OCI-LY7 (cell line): Measurements from ENCODE around the gene ZNF594. TPM values are rescaled to one million over a fixed set of nuclear protein-coding genes. Genes with fewer than 3 reads are reported as not detected.

Experiments used
- BruUV-seq: library from RNA; stranded (reverse); fragments of 400-500 nt; replicated peaks from 2 replicates; lab custom pipeline; 2021; lab: Mats Ljungman, UMichigan
- CTCF ChIA-PET: fragments of 300-600 bp; sonication (Branson Sonifier 250); formaldehyde crosslinking; loops from one replicate; lab custom pipeline; 2022; ENCODE audit warnings: antibody characterized with exemption; ENCODE audit not compliant: unreplicated experiment; lab: Charles Lee
- POLR2A ChIA-PET: fragments of 300-600 bp; sonication (Branson Sonifier 250); formaldehyde crosslinking; loops from one replicate; lab custom pipeline; 2022; ENCODE audit warnings: antibody characterized with exemption; lab: Charles Lee
- DNase-seq: peaks from one replicate; pipeline ENCODE4 v3.0.0-alpha.2; 2015; ENCODE audit warnings: low spot score
- H2AFZ ChIP-seq: fragments of 200-600 bp; sonication (generic), shearing (Covaris generic); 2 replicates; pipeline ENCODE4 v1.6.1; 2014; ENCODE audit warnings: mild to moderate bottlenecking, antibody characterized with exemption, low read length, moderate library complexity
- H3K27ac ChIP-seq: fragments of 200-600 bp; sonication (generic); 2 replicates; pipeline ENCODE4 v1.5.1; 2014; ENCODE audit warnings: mixed run types, low read depth, mild to moderate bottlenecking, moderate library complexity, low read length, inconsistent platforms; ENCODE audit not compliant: poor library complexity, severe bottlenecking
- H3K36me3 ChIP-seq: fragments of 200-600 bp; sonication (generic); 2 replicates; pipeline ENCODE4 v1.6.1; 2014; ENCODE audit warnings: mild to moderate bottlenecking, antibody characterized with exemption, low read length, moderate library complexity, mixed read lengths; ENCODE audit not compliant: insufficient read depth
- H3K4me1 ChIP-seq: fragments of 200-600 bp; sonication (generic); 2 replicates; pipeline ENCODE4 v1.5.1; 2014; ENCODE audit warnings: mild to moderate bottlenecking, low read length; ENCODE audit not compliant: insufficient read depth, poor library complexity, severe bottlenecking
- H3K4me2 ChIP-seq: fragments of 200-600 bp; sonication (generic); 2 replicates; pipeline ENCODE4 v1.6.1; 2014; ENCODE audit warnings: mild to moderate bottlenecking, low read length
- H3K4me3 ChIP-seq: fragments of 200-600 bp; sonication (generic); 2 replicates; pipeline ENCODE4 v1.5.1; 2014; ENCODE audit warnings: mild to moderate bottlenecking, low read depth, low read length; ENCODE audit not compliant: poor library complexity, severe bottlenecking
- H3K79me2 ChIP-seq: fragments of 200-600 bp; sonication (generic); 2 replicates; pipeline ENCODE4 v1.6.1; 2016; ENCODE audit warnings: low read depth, mild to moderate bottlenecking, low read length, moderate library complexity, mixed read lengths; ENCODE audit not compliant: insufficient read depth
- H3K9me2 ChIP-seq: fragments of 200-600 bp; sonication (generic); 2 replicates; pipeline ENCODE4 v1.6.1; 2016; ENCODE audit warnings: mild to moderate bottlenecking, low read length, mixed read lengths; ENCODE audit not compliant: insufficient read depth
- H3K9me3 ChIP-seq: fragments of 200-600 bp; sonication (generic); 2 replicates; pipeline ENCODE4 v1.6.1; 2014; ENCODE audit warnings: mild to moderate bottlenecking, mixed run types, low read length, mixed read lengths
- H4K20me1 ChIP-seq: fragments of 200-600 bp; sonication (generic); 2 replicates; pipeline ENCODE4 v1.6.1; 2014; ENCODE audit warnings: mild to moderate bottlenecking, antibody characterized with exemption, low read length, moderate library complexity, mixed read lengths; ENCODE audit not compliant: insufficient read depth
- EZH2phosphoT487 ChIP-seq: fragments of 200-600 bp; sonication (generic); IDR thresholded peaks from 2 replicates; pipeline ENCODE4 v1.6.1; 2018; ENCODE audit warnings: low read depth, borderline replicate concordance, mild to moderate bottlenecking, mixed run types, antibody characterized with exemption, low read length, moderate library complexity, mixed read lengths
- intact Hi-C: fragments of 100-400 bp; cut with micrococcal nuclease; formaldehyde crosslinking; loops from one replicate; pipeline ENCODE4 v1.10.0; 2022; ENCODE audit not compliant: unreplicated experiment
- total RNA-seq, 2 experiments: library from RNA; depleted of rRNA in 1 of 2; stranded (reverse); fragments of >200 nt in 1 of 2; shearing (Covaris generic) in 1 of 2; gene quantifications; 2 replicates each; pipeline ENCODE4 v1.2.3, GENCODE V29; 2014 to 2022
- TF ChIP-seq, protein P1 (sequence below): fragments of 200-600 bp; sonication (generic); conservative IDR thresholded peaks from 2 replicates; pipeline ENCODE4 v1.5.1; 2014; ENCODE audit warnings: mild to moderate bottlenecking, antibody characterized with exemption, low read length, moderate library complexity, mixed read lengths

ZNF594 gene
- total RNA-seq, 2 experiments from 2014 or later: 32.1 to 43.4 TPM

GRCh38 chr17:5237541-5238016 is 45.9 kb upstream of the ZNF594 start:
- Histone ChIP-seq H2AFZ (peak overlapping the region; percentile 35; the same call in 1 of the 2 replicates), H3K27ac (peak overlapping the region; percentile 51), H3K79me2 (no peaks in the 10 kb centered on the region), H4K20me1 (no peaks in the 10 kb centered on the region), H3K4me1 (peaks cover 66% of the 10 kb centered on the region), H3K36me3 (no peaks in the 10 kb centered on the region), H3K4me2 (peak overlapping the region; percentile 44), H3K9me3 (no peaks in the 10 kb centered on the region), H3K4me3 (no peak overlapping the region), H3K9me2 (no peaks in the 10 kb centered on the region)
- ChIA-PET POLR2A (interaction anchor here (0.6 to 1.8 kb wide), 5 partner anchors 35 to 203 kb away, joined by 3 to 8 read pairs (median 5); no protein-coding TSS in a partner anchor), CTCF (interaction anchor here (0.6 to 1.3 kb wide), 5 partner anchors 10 to 42 kb away, joined by 3 to 6 read pairs (median 4); no protein-coding TSS in a partner anchor)
- intact Hi-C loops: loop anchor here (1.0 kb wide), 2 partner anchors 40 to 126 kb away; partner anchors contain the start of gene ZNF232
- peak; percentile 96 for DNase-seq
- TF ChIP-seq, protein P1, sequence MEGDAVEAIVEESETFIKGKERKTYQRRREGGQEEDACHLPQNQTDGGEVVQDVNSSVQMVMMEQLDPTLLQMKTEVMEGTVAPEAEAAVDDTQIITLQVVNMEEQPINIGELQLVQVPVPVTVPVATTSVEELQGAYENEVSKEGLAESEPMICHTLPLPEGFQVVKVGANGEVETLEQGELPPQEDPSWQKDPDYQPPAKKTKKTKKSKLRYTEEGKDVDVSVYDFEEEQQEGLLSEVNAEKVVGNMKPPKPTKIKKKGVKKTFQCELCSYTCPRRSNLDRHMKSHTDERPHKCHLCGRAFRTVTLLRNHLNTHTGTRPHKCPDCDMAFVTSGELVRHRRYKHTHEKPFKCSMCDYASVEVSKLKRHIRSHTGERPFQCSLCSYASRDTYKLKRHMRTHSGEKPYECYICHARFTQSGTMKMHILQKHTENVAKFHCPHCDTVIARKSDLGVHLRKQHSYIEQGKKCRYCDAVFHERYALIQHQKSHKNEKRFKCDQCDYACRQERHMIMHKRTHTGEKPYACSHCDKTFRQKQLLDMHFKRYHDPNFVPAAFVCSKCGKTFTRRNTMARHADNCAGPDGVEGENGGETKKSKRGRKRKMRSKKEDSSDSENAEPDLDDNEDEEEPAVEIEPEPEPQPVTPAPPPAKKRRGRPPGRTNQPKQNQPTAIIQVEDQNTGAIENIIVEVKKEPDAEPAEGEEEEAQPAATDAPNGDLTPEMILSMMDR: peak; percentile 99
- TF ChIP-seq EZH2phosphoT487: no peak
- no TSS peak for BruUV-seq

DNA sequence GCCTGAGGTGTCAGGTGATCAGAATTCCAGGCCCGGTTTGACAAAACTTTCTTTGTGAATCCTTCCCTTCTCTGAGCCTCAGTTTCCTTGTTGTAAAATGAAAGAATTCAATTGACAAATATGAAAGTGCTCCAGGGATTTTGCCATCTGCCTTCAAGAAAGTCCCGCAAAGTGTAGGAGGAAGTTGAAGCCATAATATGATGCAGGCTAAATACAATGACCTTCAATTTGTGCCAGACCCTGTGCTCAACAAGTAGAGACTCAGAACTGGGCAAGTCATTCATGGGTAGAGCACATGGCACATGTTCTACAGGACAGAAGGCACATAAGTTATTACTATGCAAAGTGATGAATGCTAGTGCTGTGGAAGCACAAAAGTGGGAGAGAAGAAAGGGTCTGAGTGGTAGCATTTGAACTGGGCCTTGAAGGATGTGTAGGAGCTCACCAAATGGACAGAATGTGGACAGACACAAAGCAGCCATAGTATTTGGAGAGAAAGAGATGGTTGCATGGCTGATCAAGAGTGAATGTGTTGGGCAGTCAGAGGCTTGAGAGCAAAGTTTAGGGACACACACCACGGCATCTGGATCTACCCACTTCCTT is 45.4 kb upstream of the ZNF594 start:
- Histone ChIP-seq H4K20me1 (no peaks in the 10 kb centered on the region), H3K36me3 (no peaks in the 10 kb centered on the region), H3K9me3 (no peaks in the 10 kb centered on the region), H3K4me1 (peaks cover 66% of the 10 kb centered on the region), H3K4me3 (no peak overlapping the region), H3K4me2 (peak overlapping the region; percentile 16; the same call in 1 of the 2 replicates), H3K79me2 (no peaks in the 10 kb centered on the region), H2AFZ (peak overlapping the region; percentile 35; the same call in 1 of the 2 replicates), H3K9me2 (no peaks in the 10 kb centered on the region), H3K27ac (peak overlapping the region; percentile 51)
- ChIA-PET CTCF (no interaction called here), POLR2A (interaction anchor here (0.6 to 1.8 kb wide), 6 partner anchors 21 to 203 kb away, joined by 3 to 8 read pairs (median 4); no protein-coding TSS in a partner anchor)
- no peak for DNase-seq
- intact Hi-C loops: loop anchor here (1.0 kb wide), 2 partner anchors 40 to 126 kb away; partner anchors contain the start of gene ZNF232
- TF ChIP-seq, protein P1: no peak
- TF ChIP-seq EZH2phosphoT487: no peak
- BruUV-seq: no TSS peak
